ENCODE measurements around the gene NEK6.

NEK6 gene

GRCh38 chr9:124261736-124262648 is 4.2 kb downstream of the NEK6 start:
- no peak for DNase-seq (ENCODE audit: low read depth in 3 of 3)

- no peak for DNase-seq (ENCODE audit: low read depth in 3 of 3)
Measured at GRCh38 chr9:124262649-124262972, 4.9 kb downstream of the NEK6 start.

DNA sequence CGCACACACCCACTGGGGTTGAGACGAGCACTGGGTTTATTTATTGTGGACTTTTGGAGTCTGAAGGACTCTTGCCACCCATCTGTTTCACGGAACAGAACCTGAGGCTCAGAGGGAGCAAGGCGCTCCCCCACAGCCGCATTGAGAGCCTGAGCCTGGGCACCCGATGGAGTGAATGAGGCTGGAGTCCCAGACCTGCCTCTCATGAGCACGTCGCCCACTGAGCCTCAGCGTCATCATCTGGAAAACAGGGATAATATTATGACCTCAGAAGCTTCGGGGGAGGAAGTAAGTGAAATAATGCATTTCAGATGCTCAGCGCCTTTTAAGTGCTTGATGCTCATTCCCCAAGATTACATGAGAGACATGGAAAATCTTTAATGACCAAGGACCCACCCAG is 5.5 kb downstream of the NEK6 start:
- DNase-seq (ENCODE audit: low read depth in 3 of 3): no peak

- DNase-seq (ENCODE audit: low read depth in 3 of 3): no peak
Measured at GRCh38 chr9:124263800-124264426, 6.2 kb downstream of the NEK6 start.

GRCh38 chr9:124264823-124265233 is 7.1 kb downstream of the NEK6 start:
- no peak for DNase-seq (ENCODE audit: low read depth in 3 of 3)

GRCh38 chr9:124265551-124265950 is 7.8 kb downstream of the NEK6 start:
- no peak for DNase-seq (ENCODE audit: low read depth in 3 of 3)

- no peak for DNase-seq (ENCODE audit: low read depth in 3 of 3)
Measured at GRCh38 chr9:124266139-124266825, 8.5 kb downstream of the NEK6 start.

DNA sequence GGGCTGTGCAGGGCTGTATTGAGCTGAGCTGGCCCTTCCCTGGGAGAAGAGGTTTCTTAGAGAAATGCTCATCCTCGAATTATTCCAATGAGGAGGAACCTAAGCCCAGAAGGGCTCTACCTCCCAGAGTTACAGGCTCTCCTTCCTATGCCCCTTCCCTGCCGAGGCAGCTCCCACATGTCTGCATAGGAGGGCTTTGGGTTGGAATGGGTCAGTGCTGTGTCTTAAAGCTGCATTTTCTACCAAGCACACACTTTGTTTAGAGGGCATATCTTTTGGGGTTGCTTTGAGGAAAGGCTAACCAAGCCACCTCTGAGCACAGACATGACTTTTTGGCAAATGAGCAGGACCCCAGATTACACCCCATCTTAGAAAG is 9.1 kb downstream of the NEK6 start:
- DNase-seq (ENCODE audit: low read depth in 3 of 3): no peak

- no peak for DNase-seq (ENCODE audit: low read depth in 3 of 3)
Measured at GRCh38 chr9:124267271-124267807, 9.6 kb downstream of the NEK6 start.

- DNase-seq (ENCODE audit: low read depth in 3 of 3): no peak
Measured at GRCh38 chr9:124268248-124268647, 10.5 kb downstream of the NEK6 start.

- no peak for DNase-seq (ENCODE audit: low read depth in 3 of 3)
Measured at GRCh38 chr9:124268661-124269060, 10.9 kb downstream of the NEK6 start.

GRCh38 chr9:124269556-124269955 is 11.8 kb downstream of the NEK6 start:
- DNase-seq (ENCODE audit: low read depth in 3 of 3): no peak

DNA sequence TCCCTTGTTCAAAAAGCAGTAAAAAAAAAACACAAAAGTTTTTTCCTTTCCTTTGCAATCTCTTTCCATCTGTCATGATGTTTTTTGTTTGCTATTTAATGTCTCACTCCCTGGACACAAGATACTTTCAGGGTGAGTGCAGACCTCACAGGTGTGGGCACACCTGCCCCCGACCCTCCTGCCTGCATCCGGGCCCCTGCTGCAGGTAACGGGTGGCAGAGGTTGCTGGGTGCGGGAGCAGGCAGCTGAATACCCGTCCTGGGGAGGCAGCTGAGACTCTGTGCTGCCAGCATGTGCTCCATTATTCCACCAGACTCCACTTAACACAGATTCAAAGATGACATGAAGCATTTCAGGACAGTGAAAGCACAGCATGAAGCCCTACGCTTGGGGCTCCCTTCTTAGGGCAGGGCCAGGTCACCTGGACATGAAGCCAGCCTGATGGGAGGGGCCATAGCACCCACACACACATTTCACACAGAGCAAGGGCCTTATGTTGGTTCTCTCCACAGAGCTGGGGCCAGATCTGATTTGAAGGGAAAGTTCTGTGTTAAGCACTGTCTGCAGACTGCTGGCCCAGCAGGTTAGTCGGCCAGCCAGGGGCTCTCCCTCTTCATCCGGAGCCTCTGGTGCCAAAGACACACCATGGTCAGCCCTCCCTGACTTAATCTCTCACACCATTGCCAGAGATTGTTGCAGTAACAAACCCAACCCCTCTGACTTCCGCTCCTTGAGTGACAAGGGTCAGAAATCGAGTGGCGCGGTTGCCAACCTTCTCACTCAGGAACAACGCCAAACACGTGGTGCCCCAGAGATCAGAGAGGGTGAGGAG is 13.0 kb downstream of the NEK6 start:
- no peak for DNase-seq (ENCODE audit: low read depth in 3 of 3)

DNA sequence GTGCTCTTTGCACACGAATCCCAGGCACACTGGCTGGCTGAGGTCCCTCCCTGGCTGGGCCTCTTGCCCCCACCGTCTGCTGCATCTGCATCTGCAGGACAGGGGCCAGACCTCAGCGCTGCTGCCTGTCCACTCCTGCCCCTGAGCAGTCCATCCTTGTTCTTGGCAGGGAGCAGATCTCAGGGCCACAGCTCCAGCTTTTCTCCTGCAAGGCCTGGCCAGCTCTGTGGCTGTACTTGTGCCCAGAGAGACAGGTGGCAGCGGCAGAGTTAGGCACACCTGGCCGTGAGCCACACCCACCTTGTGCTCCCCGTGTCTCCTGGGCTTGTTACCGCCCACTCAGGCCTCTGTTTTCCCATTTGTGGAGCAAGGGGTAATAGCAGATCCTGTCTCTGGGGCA is 13.9 kb downstream of the NEK6 start:
- no peak for DNase-seq (ENCODE audit: low read depth in 3 of 3)

DNA sequence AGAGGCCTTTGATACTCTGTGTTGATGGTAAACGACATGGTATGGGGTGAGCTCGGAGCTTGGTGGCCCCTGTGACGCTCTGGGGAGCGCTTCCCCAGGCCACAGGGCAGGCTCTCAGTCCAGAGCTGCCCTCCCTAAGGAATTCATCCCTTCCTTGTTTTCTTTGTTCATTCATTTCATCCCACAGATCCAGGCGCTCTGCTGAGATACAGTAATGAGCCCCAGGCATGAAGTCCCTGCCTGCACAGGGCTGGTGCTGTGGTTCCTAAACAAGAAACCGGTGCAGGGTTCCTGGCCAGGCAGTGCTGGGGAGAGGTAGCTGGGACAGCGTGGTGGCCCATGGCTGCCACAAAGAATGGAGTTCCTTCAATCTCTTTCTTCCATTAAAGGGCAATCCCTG is 14.4 kb downstream of the NEK6 start:
- no peak for DNase-seq (ENCODE audit: low read depth in 3 of 3)

DNA sequence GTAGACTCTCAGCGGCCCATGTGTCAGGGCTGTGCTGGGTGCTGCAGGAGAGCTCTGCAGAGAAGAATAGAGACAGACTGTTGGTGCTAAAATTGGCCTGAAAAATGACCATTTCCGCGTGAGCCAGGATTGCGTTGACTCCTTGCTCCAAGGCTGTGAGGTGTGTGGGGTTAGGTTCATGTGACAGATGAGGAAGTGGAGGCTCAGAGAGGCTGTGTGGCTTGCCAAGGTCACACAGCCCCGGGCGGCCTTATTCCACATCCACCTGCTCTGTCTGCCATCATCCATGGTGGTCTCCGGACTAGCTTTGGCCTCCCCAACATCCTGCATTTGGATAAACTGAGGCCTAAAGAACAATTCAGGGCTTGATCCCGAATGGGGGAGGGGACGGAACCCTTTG is 15.2 kb downstream of the NEK6 start:
- no peak for DNase-seq (ENCODE audit: low read depth in 3 of 3)

GRCh38 chr9:124273427-124274160 is 15.8 kb downstream of the NEK6 start:
- DNase-seq (ENCODE audit: low read depth in 3 of 3): no peak

DNA sequence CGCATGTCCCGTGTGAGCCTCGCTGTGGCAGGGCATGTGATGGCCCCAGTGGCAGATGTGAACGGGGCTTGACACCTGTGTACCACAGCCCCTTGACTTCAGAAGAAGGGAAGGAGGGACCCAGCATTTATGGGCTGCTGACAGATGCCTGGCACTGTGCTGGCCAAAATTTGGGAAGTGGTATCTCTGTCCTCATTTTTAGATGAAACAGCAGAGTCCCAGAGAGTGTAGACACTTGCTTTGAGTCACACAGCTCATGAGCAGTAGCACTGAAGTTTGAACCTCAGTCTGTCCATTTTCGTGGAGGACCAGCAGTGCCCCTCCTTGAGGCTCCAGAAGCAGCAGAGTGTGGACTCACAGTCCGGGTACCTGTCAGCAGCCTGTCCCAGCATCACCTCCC is 16.5 kb downstream of the NEK6 start:
- no peak for DNase-seq (ENCODE audit: low read depth in 3 of 3)

DNA sequence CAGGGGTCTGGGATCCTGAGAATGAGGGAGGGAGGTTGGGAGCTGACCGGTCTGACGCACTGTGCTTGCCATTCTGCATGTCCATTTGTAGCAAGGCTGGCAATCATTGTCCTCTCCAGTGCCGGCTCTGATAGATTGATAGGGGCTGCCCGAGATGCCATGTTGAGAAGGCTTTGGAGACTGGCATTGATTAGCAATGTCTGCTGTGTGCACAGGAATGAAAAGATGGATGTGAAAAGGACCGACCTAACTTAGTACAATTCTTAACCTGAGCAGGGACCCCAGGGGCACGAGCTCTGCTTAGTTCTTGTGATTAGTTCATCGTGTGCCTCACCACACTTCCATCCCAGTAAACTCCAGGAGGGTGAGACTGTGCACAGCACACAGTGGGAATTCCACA is 17.0 kb downstream of the NEK6 start:
- DNase-seq (ENCODE audit: low read depth in 3 of 3): no peak

DNA sequence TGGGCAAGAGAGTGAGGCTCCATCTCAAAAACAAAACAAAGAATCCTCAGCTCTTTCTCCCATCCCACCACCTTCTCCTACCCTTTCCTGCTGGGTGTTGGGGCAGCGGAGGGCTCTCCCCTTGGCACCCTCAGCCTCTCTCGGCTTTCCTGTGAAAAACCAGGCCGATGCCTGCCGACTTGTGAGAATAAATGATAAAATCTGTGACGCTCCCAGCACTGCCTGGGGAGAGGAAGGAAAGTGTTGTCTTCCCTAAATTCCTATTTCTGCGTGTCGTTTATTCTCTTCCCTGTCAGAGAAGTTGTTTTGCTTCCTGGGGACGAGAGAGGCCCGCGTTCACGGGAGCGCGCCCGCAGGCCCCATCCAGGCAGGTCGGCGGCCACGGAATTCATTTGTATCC is 19.7 kb downstream of the NEK6 start:
- no peak for DNase-seq (ENCODE audit: low read depth in 3 of 3)

DNA sequence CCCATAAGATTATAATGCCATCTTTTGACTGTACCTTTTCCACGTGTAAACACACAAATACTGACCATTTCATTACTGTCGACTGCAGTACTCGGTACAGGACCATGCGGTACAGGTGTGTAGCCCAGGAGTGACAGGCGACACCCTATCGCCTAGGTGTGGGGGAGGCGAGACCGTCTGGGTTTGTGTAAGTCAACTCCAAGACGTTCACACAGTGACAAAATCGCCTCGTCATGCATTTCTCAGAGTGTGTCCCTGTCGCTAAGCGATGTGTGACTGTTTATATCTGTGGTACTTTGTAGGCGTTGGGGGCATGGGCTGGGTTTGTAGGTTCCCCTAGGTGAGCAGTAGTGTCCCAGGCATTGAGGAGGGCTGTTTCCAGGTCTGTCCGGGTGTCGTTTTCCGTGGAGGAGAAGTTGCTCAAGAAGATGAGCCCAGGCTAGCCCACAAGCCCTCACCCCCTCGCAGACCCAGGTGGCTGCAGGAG is 20.3 kb downstream of the NEK6 start:
- DNase-seq (ENCODE audit: low read depth in 3 of 3): no peak
